Activated naive CD8-positive, alpha-beta T cell treated with anti-CD3 and anti-CD28 coated beads for 36 hours (primary cell): ENCODE results near the gene BRPF1. TPM values are rescaled to one million over a fixed set of nuclear protein-coding genes. Genes with fewer than 3 reads are reported as not detected.

ENCODE experiments used
- DNase-seq: peaks from one replicate; pipeline ENCODE4 v3.0.0; 2021
- H3K27ac Mint-ChIP-seq: one replicate; pipeline ENCODE4 v1.8.0; 2022; ENCODE audit warnings: mild to moderate bottlenecking, moderate library complexity, mixed read lengths
- H3K27me3 Mint-ChIP-seq: one replicate; pipeline ENCODE4 v1.8.0; 2022; ENCODE audit warnings: mild to moderate bottlenecking, mixed read lengths
- H3K36me3 Mint-ChIP-seq: one replicate; pipeline ENCODE4 v1.8.0; 2021; ENCODE audit warnings: mild to moderate bottlenecking, mixed read lengths
- H3K4me1 Mint-ChIP-seq: one replicate; pipeline ENCODE4 v1.8.0; 2021; ENCODE audit warnings: mixed read lengths
- H3K4me3 Mint-ChIP-seq: one replicate; pipeline ENCODE4 v1.8.0; 2022; ENCODE audit warnings: mild to moderate bottlenecking, moderate library complexity, mixed read lengths
- H3K9me3 Mint-ChIP-seq: one replicate; pipeline ENCODE4 v1.8.0; 2022; ENCODE audit warnings: mixed read lengths
- total RNA-seq, 2 experiments: library from RNA; stranded (reverse); gene quantifications; one replicate each; pipeline ENCODE4 v1.2.3, GENCODE V29; 2021

BRPF1 gene, protein sequence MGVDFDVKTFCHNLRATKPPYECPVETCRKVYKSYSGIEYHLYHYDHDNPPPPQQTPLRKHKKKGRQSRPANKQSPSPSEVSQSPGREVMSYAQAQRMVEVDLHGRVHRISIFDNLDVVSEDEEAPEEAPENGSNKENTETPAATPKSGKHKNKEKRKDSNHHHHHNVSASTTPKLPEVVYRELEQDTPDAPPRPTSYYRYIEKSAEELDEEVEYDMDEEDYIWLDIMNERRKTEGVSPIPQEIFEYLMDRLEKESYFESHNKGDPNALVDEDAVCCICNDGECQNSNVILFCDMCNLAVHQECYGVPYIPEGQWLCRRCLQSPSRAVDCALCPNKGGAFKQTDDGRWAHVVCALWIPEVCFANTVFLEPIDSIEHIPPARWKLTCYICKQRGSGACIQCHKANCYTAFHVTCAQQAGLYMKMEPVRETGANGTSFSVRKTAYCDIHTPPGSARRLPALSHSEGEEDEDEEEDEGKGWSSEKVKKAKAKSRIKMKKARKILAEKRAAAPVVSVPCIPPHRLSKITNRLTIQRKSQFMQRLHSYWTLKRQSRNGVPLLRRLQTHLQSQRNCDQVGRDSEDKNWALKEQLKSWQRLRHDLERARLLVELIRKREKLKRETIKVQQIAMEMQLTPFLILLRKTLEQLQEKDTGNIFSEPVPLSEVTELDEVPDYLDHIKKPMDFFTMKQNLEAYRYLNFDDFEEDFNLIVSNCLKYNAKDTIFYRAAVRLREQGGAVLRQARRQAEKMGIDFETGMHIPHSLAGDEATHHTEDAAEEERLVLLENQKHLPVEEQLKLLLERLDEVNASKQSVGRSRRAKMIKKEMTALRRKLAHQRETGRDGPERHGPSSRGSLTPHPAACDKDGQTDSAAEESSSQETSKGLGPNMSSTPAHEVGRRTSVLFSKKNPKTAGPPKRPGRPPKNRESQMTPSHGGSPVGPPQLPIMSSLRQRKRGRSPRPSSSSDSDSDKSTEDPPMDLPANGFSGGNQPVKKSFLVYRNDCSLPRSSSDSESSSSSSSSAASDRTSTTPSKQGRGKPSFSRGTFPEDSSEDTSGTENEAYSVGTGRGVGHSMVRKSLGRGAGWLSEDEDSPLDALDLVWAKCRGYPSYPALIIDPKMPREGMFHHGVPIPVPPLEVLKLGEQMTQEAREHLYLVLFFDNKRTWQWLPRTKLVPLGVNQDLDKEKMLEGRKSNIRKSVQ (N-terminal part only)
- total RNA-seq, result 10 to 100 TPM; 39.4 to 40.1 TPM

GRCh38 chr3:9731206-9732079 is at the start of gene BRPF1:
BRPF1 (plus strand) TSS chr3:9731735; CDS start chr3:9734141, 2,406 bp downstream.
- Mint-ChIP-seq H3K36me3 (peaks cover 25% of the 10 kb centered on the region), H3K27ac (peak within 1 kb of the TSS; percentile 98), H3K4me1 (peaks cover 52% of the 10 kb centered on the region), H3K4me3 (peak within 1 kb of the TSS; percentile 99), H3K9me3 (no peaks in the 10 kb centered on the region), H3K27me3 (no peaks in the 10 kb centered on the region)
- DNase-seq, result peak; percentile 99

- H3K4me3 Mint-ChIP-seq, result no peak overlapping the region
- H3K27ac Mint-ChIP-seq, result no peak overlapping the region
Measured at GRCh38 chr3:9682096-9682495, 49.4 kb upstream of the BRPF1 start.

DNA sequence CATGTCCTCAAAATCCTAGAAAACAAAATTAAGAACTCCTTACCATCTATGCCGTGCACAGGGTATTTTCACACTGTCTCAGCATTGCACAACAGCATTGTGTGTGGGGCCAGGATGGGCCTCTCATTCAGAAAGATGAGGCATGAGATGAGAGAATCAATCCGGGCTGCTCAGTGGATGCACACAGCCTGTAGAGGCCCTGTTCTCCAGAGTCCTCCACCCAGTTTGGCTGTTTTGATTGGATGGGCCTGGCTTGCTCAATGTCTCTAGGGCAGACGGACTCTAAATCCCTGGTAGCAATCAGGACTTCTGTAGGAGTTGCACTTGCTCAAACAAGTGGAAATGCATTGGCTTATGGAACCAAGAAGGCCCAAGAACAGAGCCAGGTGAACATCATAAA is 48.1 kb upstream of the BRPF1 start:
- no peak overlapping the region for H3K27ac Mint-ChIP-seq
- no peak overlapping the region for H3K4me3 Mint-ChIP-seq
- H3K9me3 Mint-ChIP-seq, result no peaks in the 10 kb centered on the region
- peaks cover 16% of the 10 kb centered on the region for H3K36me3 Mint-ChIP-seq
- H3K4me1 Mint-ChIP-seq, result no peaks in the 10 kb centered on the region
- DNase-seq, result no peak
- H3K27me3 Mint-ChIP-seq, result no peaks in the 10 kb centered on the region

More at GRCh38 chr3:9682096-9682495, 49.4 kb upstream of the BRPF1 start:
- no peak for DNase-seq
- Mint-ChIP-seq H3K27me3 (no peaks in the 10 kb centered on the region), H3K36me3 (peaks cover 14% of the 10 kb centered on the region), H3K9me3 (no peaks in the 10 kb centered on the region), H3K4me1 (no peaks in the 10 kb centered on the region)

DNA sequence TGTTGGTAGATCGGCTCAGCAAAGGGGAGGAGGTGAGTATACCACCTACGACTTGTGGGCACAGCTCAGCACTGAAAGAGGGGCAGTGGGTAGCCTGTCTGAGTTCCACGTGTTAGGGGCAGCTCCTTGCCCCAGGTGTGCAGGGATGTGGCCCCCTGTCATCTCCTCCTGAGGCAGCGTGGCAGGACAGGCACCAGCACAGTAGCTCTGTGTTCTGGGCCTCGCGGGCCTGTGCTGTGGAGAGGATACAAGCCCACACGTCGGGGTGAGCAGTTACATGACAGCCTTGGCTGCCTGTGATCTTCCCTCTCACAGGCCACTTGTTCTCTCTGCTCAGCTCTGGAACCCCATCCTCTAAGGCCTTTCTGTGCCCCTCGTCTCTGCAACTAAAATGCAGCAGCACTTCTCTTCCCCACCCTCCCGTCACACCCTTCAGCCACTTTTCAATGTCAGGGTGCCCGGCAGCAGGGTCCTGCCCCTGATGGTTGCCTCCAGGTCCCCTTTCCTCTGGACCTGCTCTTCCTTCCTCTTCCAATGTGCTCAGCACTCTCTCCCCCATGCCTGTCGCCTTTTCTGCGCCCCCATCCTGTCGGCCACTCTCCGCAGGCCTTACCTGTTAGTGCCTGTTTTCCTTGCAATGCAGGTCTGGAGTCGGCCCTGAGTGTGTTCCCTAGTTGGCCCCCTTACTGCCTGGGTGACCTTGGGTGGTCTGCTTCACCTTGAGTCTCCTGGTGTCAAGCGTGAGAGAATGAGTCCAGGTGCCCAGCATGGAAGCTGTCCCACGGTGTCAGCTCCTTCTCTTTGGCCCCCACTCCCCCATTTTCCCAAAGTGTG is 46.1 kb upstream of the BRPF1 start:
- Mint-ChIP-seq H3K4me1 (no peaks in the 10 kb centered on the region), H3K9me3 (no peaks in the 10 kb centered on the region), H3K4me3 (no peak overlapping the region), H3K36me3 (peaks cover 27% of the 10 kb centered on the region), H3K27me3 (no peaks in the 10 kb centered on the region), H3K27ac (no peak overlapping the region)
- no peak for DNase-seq

- no peaks in the 10 kb centered on the region for H3K9me3 Mint-ChIP-seq
- peaks cover 27% of the 10 kb centered on the region for H3K36me3 Mint-ChIP-seq
- no peaks in the 10 kb centered on the region for H3K4me1 Mint-ChIP-seq
- DNase-seq, result no peak
- no peak overlapping the region for H3K27ac Mint-ChIP-seq
- no peak overlapping the region for H3K4me3 Mint-ChIP-seq
- no peaks in the 10 kb centered on the region for H3K27me3 Mint-ChIP-seq
Measured at GRCh38 chr3:9686050-9686550, 45.4 kb upstream of the BRPF1 start.

GRCh38 chr3:9686703-9687102 is 44.8 kb upstream of the BRPF1 start:
- H3K4me3 Mint-ChIP-seq, result no peak overlapping the region
- no peaks in the 10 kb centered on the region for H3K27me3 Mint-ChIP-seq
- H3K9me3 Mint-ChIP-seq, result no peaks in the 10 kb centered on the region
- no peak for DNase-seq
- no peak overlapping the region for H3K27ac Mint-ChIP-seq
- H3K36me3 Mint-ChIP-seq, result peaks cover 27% of the 10 kb centered on the region
- no peaks in the 10 kb centered on the region for H3K4me1 Mint-ChIP-seq

GRCh38 chr3:9687514-9687913 is 44.0 kb upstream of the BRPF1 start:
- Mint-ChIP-seq H3K27ac (no peak overlapping the region), H3K4me1 (no peaks in the 10 kb centered on the region), H3K4me3 (no peak overlapping the region), H3K9me3 (no peaks in the 10 kb centered on the region), H3K27me3 (no peaks in the 10 kb centered on the region), H3K36me3 (peaks cover 27% of the 10 kb centered on the region)
- no peak for DNase-seq

DNA sequence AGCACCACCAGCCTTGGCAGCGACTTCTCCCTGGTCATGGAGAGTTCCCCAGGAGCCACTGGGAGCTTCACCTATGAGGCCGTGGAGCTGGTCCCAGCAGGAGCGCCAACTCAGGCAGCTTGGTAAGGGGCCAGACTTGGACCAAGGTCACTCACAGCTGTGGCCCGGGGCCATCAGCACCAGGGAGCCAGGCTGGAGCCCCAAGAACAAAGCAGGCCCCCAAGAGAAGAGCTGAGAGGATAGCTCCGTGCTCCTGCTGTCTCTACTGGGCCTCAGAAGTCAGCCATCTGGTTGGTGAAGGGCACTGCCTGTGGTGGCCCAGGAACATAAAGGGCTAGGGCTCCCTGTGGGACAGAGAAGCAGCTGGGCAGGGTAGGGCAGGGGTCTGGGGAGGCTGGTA is 42.6 kb upstream of the BRPF1 start:
- Mint-ChIP-seq H3K27me3 (no peaks in the 10 kb centered on the region), H3K9me3 (no peaks in the 10 kb centered on the region), H3K4me1 (no peaks in the 10 kb centered on the region), H3K27ac (no peak overlapping the region), H3K36me3 (peaks cover 27% of the 10 kb centered on the region), H3K4me3 (no peak overlapping the region)
- DNase-seq, result no peak

GRCh38 chr3:9689757-9690156 is 41.8 kb upstream of the BRPF1 start:
- H3K9me3 Mint-ChIP-seq, result no peaks in the 10 kb centered on the region
- H3K36me3 Mint-ChIP-seq, result peaks cover 29% of the 10 kb centered on the region
- H3K4me1 Mint-ChIP-seq, result no peaks in the 10 kb centered on the region
- H3K27ac Mint-ChIP-seq, result no peak overlapping the region
- no peak for DNase-seq
- no peak overlapping the region for H3K4me3 Mint-ChIP-seq
- H3K27me3 Mint-ChIP-seq, result no peaks in the 10 kb centered on the region

DNA sequence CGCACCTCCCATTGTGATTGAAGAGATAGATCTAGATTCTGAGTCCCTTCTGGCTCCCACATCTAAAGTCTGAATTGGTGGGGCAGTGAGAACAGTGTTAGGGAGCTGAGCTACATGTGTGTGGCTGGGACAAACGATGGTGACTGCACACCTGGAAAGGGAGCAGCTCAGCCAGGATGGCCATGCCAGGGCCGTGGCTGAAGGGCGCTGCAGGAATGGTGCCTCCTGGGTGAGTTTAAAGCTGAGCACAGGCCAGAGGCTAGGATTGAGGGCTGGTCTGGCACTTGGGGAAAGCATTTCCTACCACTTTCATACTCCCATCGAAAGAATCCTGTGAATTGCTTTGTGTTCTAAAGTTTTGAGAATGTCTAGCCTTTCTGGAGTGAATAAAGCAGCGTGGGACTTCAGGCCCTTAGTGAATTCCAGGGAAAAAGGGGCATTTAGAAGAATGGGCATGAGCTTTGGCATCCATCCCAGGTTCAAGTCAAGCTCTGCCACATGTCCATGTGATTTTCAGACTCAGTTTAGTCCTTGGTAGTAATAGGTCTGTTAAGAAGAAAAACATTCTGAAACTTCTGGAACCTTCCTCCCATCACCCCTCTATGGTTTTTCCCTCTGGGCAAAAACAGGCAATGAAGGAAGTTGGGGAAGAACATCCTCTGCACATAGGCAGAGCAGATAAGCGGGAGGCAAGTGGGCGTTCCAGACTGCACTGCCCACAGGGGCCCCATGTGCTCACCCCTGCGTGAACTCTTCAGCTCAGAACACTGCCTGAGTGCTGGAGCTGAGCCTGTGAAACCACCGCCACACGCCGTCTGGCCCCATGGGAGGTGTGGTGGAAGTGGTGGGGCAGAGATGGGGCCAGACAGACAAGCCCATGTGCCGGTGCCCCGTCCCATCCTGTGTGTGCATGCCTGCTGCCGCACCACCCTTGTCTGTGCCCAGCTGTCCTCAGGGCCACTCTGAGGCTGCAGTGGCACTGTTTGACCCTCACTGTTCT is 40.8 kb upstream of the BRPF1 start:
- DNase-seq, result no peak
- H3K27ac Mint-ChIP-seq, result no peak overlapping the region
- H3K4me1 Mint-ChIP-seq, result no peaks in the 10 kb centered on the region
- H3K9me3 Mint-ChIP-seq, result no peaks in the 10 kb centered on the region
- H3K27me3 Mint-ChIP-seq, result no peaks in the 10 kb centered on the region
- no peak overlapping the region for H3K4me3 Mint-ChIP-seq
- H3K36me3 Mint-ChIP-seq, result peaks cover 24% of the 10 kb centered on the region

DNA sequence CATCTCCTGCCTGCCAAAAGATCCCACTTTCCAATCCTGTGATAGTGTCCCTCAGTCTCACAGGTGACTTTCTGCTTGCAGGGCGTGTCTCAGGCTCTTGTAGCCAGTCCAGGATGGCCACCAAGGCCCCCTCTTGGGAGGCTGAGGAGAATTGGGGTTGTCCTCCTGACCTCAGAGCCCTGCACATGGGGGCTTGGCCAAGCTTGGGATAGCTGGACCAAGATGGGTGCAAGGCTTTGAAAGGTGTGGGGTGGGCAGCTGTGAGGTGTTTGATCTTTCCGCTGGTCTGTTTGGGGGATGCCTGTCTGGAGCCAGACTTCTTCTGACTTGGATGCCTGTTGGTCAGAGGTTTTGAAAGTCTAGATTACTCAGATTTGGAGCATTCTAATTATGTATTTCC is 39.9 kb upstream of the BRPF1 start:
- H3K4me3 Mint-ChIP-seq, result no peak overlapping the region
- no peaks in the 10 kb centered on the region for H3K9me3 Mint-ChIP-seq
- H3K4me1 Mint-ChIP-seq, result no peaks in the 10 kb centered on the region
- no peak overlapping the region for H3K27ac Mint-ChIP-seq
- no peaks in the 10 kb centered on the region for H3K27me3 Mint-ChIP-seq
- DNase-seq, result no peak
- H3K36me3 Mint-ChIP-seq, result peaks cover 19% of the 10 kb centered on the region

DNA sequence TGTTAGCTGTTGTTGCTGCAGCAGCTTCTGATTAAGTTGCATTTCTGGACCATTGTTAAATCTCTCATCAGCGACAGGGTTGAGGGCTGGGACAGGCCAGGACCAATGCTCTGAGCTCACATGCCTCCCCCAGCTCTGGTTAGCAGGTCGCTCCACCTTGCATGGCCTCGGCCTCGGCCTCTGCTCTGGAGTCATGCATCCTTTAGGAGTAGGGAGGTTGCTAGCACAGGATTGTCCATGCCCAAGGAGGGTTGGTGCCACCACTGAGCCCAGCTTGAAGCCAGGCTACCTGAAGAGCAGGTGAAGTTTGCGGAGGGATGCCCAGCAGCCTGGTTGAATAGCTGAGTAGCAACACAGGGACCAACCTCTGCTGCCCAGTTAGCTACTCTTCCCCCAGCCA is 39.1 kb upstream of the BRPF1 start:
- Mint-ChIP-seq H3K27ac (no peak overlapping the region), H3K36me3 (peaks cover 16% of the 10 kb centered on the region), H3K9me3 (no peaks in the 10 kb centered on the region), H3K4me1 (no peaks in the 10 kb centered on the region), H3K4me3 (no peak overlapping the region), H3K27me3 (no peaks in the 10 kb centered on the region)
- no peak for DNase-seq
